ENCODE measurements around the gene TXNDC17. TPM values are rescaled to one million over a fixed set of nuclear protein-coding genes. Genes with fewer than 3 reads are reported as not detected.

Gene TXNDC17
- total RNA-seq, 1 experiment from 2014 or later: 151 TPM

GRCh38 chr17:6674586-6674985, 33.7 kb downstream of the TXNDC17 start:
- Mint-ChIP-seq H3K4me3 (no peak overlapping the region), H3K4me1 (peaks cover 3% of the 10 kb centered on the region), H3K27ac (no peak overlapping the region), H3K27me3 (ENCODE audit: low read depth) (no peaks in the 10 kb centered on the region), H3K36me3 (no peaks in the 10 kb centered on the region), H3K9me3 (no peaks in the 10 kb centered on the region)
- POLR2A ChIA-PET: no interaction called here
- DNase-seq (ENCODE audit: low spot score) (no peak), ATAC-seq (no peak)
- no peak for TF ChIP-seq E2F5 (CRISPR knock-in tag; IDR thresholded peaks at IDR 0.05)
- TF ChIP-seq EMX1 (CRISPR knock-in tag; IDR thresholded peaks at IDR 0.05): no peak
- no peak for TF ChIP-seq ZNF138 (CRISPR knock-in tag; conservative IDR thresholded peaks at IDR 0.05)
- no peak for TF ChIP-seq ZMAT4 (CRISPR knock-in tag; IDR thresholded peaks at IDR 0.05)
- TF ChIP-seq PRDM15 (CRISPR knock-in tag; IDR thresholded peaks at IDR 0.05): no peak
- no peak for TF ChIP-seq ATF3 (CRISPR knock-in tag; conservative IDR thresholded peaks at IDR 0.05)
- TF ChIP-seq USF1 (CRISPR knock-in tag; IDR thresholded peaks at IDR 0.05): no peak
- TF ChIP-seq FOXK1 (CRISPR knock-in tag; IDR thresholded peaks at IDR 0.05): no peak
- no peak for TF ChIP-seq ETV6 (CRISPR knock-in tag; IDR thresholded peaks at IDR 0.05)
- TF ChIP-seq MYBL2 (CRISPR knock-in tag; IDR thresholded peaks at IDR 0.05): no peak
- CTCF ChIA-PET: no interaction called here

- H3K9me3 Mint-ChIP-seq: no peaks in the 10 kb centered on the region
- no peak for DNase-seq (ENCODE audit: low spot score)
- ChIA-PET POLR2A (no interaction called here), CTCF (interaction anchor here (3.1 kb wide), 1 partner anchor 219 kb away, joined by 10 read pairs; no protein-coding TSS in a partner anchor)
- no peaks in the 10 kb centered on the region for H3K27me3 Mint-ChIP-seq (ENCODE audit: low read depth)
- no peak overlapping the region for H3K4me3 Mint-ChIP-seq
- H3K36me3 Mint-ChIP-seq: no peaks in the 10 kb centered on the region
- no peak for ATAC-seq
- no peaks in the 10 kb centered on the region for H3K4me1 Mint-ChIP-seq
- H3K27ac Mint-ChIP-seq: no peak overlapping the region
- TF ChIP-seq MYBL2 (CRISPR knock-in tag; IDR thresholded peaks at IDR 0.05) (no peak), NFATC4 (CRISPR knock-in tag; IDR thresholded peaks at IDR 0.05) (no peak), HMGXB4 (CRISPR knock-in tag; IDR thresholded peaks at IDR 0.05) (no peak), E2F4 (CRISPR knock-in tag; IDR thresholded peaks at IDR 0.05; ENCODE audit: borderline replicate concordance, low read depth) (no peak), ZBTB21 (CRISPR knock-in tag; IDR thresholded peaks at IDR 0.05; ENCODE audit: borderline replicate concordance) (no peak), FOXP4 (CRISPR knock-in tag; IDR thresholded peaks at IDR 0.05) (no peak), ZMAT4 (CRISPR knock-in tag; IDR thresholded peaks at IDR 0.05) (no peak), GABPB1 (CRISPR knock-in tag; IDR thresholded peaks at IDR 0.05) (no peak), NR3C1 (CRISPR knock-in tag; conservative IDR thresholded peaks at IDR 0.05; ENCODE audit: low read depth) (no peak), ZSCAN18 (CRISPR knock-in tag; IDR thresholded peaks at IDR 0.05) (no peak), ZNF232 (CRISPR knock-in tag; IDR thresholded peaks at IDR 0.05) (no peak), SMAD4 (CRISPR knock-in tag; IDR thresholded peaks at IDR 0.05) (no peak)
Observed at GRCh38 chr17:6675201-6675825, 34.5 kb downstream of the TXNDC17 start.
